Naive thymus-derived CD4-positive, alpha-beta T cell (primary cell): Measurements from ENCODE around the gene DNAJC13. TPM values are rescaled to one million over a fixed set of nuclear protein-coding genes. Genes with fewer than 3 reads are reported as not detected.
A peak's percentile ranks its signal among the peaks of the same experiment; 100 is the strongest.
"Not testable (repeated sequence)": the region's sequence is repeated elsewhere in the genome, so short reads cannot be mapped to it uniquely, and the experiment has no call there.

Source experiments
- ATAC-seq: fragments of 150-1000 bp; cut with Tn5 transposase; 2 replicates; pipeline ENCODE4 v1.10.0; 2021; ENCODE audit warnings: mild to moderate bottlenecking, moderate library complexity
- CTCF ChIA-PET: fragments of 350-600 bp; sonication (Branson Sonifier 250); formaldehyde crosslinking; loops from one replicate; lab custom pipeline; 2021; ENCODE audit warnings: antibody characterized with exemption; lab: Charles Lee
- POLR2A ChIA-PET: fragments of 350-600 bp; sonication (Branson Sonifier 250); formaldehyde crosslinking; loops from one replicate; lab custom pipeline; 2021; ENCODE audit warnings: antibody characterized with exemption, inconsistent platforms; lab: Charles Lee
- DNase-seq, 9 donors: peaks; one replicate each; pipeline versions ENCODE4 v3.0.0 to v3.0.0-alpha.2; 2020 to 2022; ENCODE audit warnings: mixed read lengths in 1 of 9
- H3K27ac ChIP-seq: one replicate; pipeline ENCODE4 v1.7.0; 2013; ENCODE audit warnings: mild to moderate bottlenecking, low read depth, low read length, moderate library complexity
- H3K27me3 ChIP-seq, 2 donors: one replicate each; pipeline ENCODE4 v1.7.0; 2013; ENCODE audit warnings: low read length in 2 of 2, mild to moderate bottlenecking in 2 of 2, moderate library complexity in 2 of 2; ENCODE audit not compliant: control insufficient read depth in 2 of 2, insufficient read depth in 2 of 2
- H3K36me3 ChIP-seq, 3 experiments: 1 replicate in 2 of 3; 2 replicates in 1 of 3; pipeline ENCODE4 v1.7.0; 2013; ENCODE audit warnings: low read length in 3 of 3, mild to moderate bottlenecking in 3 of 3, moderate library complexity in 1 of 3; ENCODE audit not compliant: insufficient read depth in 3 of 3, control insufficient read depth in 2 of 3
- H3K4me1 ChIP-seq, 2 donors: one replicate each; pipeline ENCODE4 v1.7.0; 2013; ENCODE audit warnings: low read length in 2 of 2, mild to moderate bottlenecking in 2 of 2, moderate library complexity in 1 of 2; ENCODE audit not compliant: control insufficient read depth in 2 of 2, insufficient read depth in 2 of 2
- H3K4me3 ChIP-seq: 2 replicates; pipeline ENCODE4 v1.7.0; 2013; ENCODE audit warnings: mild to moderate bottlenecking, low read length
- H3K9me3 ChIP-seq, 3 experiments: 1 replicate in 2 of 3; 2 replicates in 1 of 3; pipeline ENCODE4 v1.7.0; 2013; ENCODE audit warnings: low read length in 3 of 3; ENCODE audit not compliant: control insufficient read depth in 2 of 3
- H3K27ac Mint-ChIP-seq, 9 donors: one replicate each; pipeline ENCODE4 v1.8.0; 2020 to 2022; ENCODE audit warnings: mixed read lengths in 9 of 9, mild to moderate bottlenecking in 8 of 9, moderate library complexity in 5 of 9, inconsistent platforms in 2 of 9
- H3K27me3 Mint-ChIP-seq, 5 donors: one replicate each; pipeline ENCODE4 v1.8.0; 2021 to 2022; ENCODE audit warnings: mixed read lengths in 5 of 5, mild to moderate bottlenecking in 1 of 5
- H3K36me3 Mint-ChIP-seq, 5 donors: one replicate each; pipeline ENCODE4 v1.8.0; 2020 to 2022; ENCODE audit warnings: mixed read lengths in 5 of 5, mild to moderate bottlenecking in 3 of 5, inconsistent platforms in 1 of 5
- H3K4me1 Mint-ChIP-seq, 7 donors: one replicate each; pipeline ENCODE4 v1.8.0; 2020 to 2022; ENCODE audit warnings: mixed read lengths in 7 of 7, mild to moderate bottlenecking in 3 of 7, inconsistent platforms in 1 of 7
- H3K4me3 Mint-ChIP-seq, 10 donors: one replicate each; pipeline ENCODE4 v1.8.0; 2020 to 2022; ENCODE audit warnings: mild to moderate bottlenecking in 10 of 10, mixed read lengths in 10 of 10, moderate library complexity in 6 of 10, inconsistent platforms in 2 of 10
- H3K9me3 Mint-ChIP-seq, 11 donors: one replicate each; pipeline ENCODE4 v1.8.0; 2020 to 2022; ENCODE audit warnings: mixed read lengths in 11 of 11, mild to moderate bottlenecking in 4 of 11, inconsistent platforms in 1 of 11, moderate library complexity in 1 of 11
- intact Hi-C, 2 donors: fragments of 100-400 bp; cut with micrococcal nuclease; formaldehyde crosslinking; loops; one replicate each; pipeline ENCODE4 v1.15.1; 2023
- polyA plus RNA-seq, 2 donors: library from polyadenylated mRNA; unstranded; fragments of 300-500 nt; fragmentation: Illumina TruSeq; gene quantifications; one replicate each; pipeline ENCODE4 v1.2.3, GENCODE V29; 2021
- total RNA-seq, 6 experiments: library from RNA in 5 of 6; stranded (reverse) in 5 of 6; gene quantifications; 1 replicate in 5 of 6; 2 replicates in 1 of 6; pipeline ENCODE4 v1.2.3 and lab custom pipeline; 2021 to 2026

The DNAJC13 gene
- total and polyA plus RNA-seq, 7 experiments from 2014 or later: 10.3 to 41.5 (median 35.0) TPM

GRCh38 chr3:132555306-132556035 is 138.2 kb downstream of the DNAJC13 start:
- H3K27ac Mint-ChIP-seq: peak overlapping the region in 2 of 9 donors; percentile 5 to 68
- no peaks in the 10 kb centered on the region for H3K4me1 ChIP-seq
- H3K27ac ChIP-seq: no peak overlapping the region
- no peaks in the 10 kb centered on the region for H3K27me3 ChIP-seq
- H3K36me3 ChIP-seq: peaks cover 0 to 3% (median 0%) of the 10 kb centered on the region in 3 experiments
- H3K9me3 ChIP-seq: no peaks in the 10 kb centered on the region
- H3K4me1 Mint-ChIP-seq: peaks cover under 1 to 6% (median 6%) of the 10 kb centered on the region in 7 donors
- POLR2A ChIA-PET: no interaction called here
- intact Hi-C loops: no loop called here
- H3K4me3 ChIP-seq: no peak overlapping the region
- H3K4me3 Mint-ChIP-seq: no peak overlapping the region
- CTCF ChIA-PET: no interaction called here
- DNase-seq (no peak), ATAC-seq (no peak)
- no peaks in the 10 kb centered on the region for H3K9me3 Mint-ChIP-seq
- peaks cover 0 to 37% (median 3%) of the 10 kb centered on the region in 5 donors for H3K36me3 Mint-ChIP-seq
- H3K27me3 Mint-ChIP-seq: no peaks in the 10 kb centered on the region

DNA sequence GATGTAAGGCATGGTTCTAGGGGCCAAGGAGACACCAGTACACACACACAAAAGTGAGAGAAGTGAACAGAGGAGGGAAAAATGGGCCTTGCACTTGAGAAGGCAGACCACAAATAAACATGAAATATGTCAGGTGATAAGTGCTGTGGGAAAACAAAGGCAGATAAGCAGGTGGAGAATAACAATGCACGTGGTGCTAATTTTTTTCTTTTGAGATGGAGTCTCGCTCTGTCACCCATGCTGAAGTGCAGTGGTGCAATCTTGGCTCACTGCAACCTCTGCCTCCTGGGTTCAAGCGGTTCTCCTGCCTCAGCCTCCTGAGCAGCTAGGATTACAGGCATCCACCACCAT is 138.7 kb downstream of the DNAJC13 start:
- Mint-ChIP-seq H3K36me3 (peaks cover 0 to 42% (median 7%) of the 10 kb centered on the region in 5 donors), H3K27ac (peak overlapping the region in 1 of 9 donors; percentile 68)
- H3K27me3 Mint-ChIP-seq, H3K9me3 Mint-ChIP-seq, intact Hi-C loops, H3K27me3 ChIP-seq, POLR2A ChIA-PET, H3K4me3 ChIP-seq, DNase-seq, ATAC-seq, H3K4me1 Mint-ChIP-seq, H3K36me3 ChIP-seq, H3K4me1 ChIP-seq, H3K9me3 ChIP-seq, CTCF ChIA-PET, H3K27ac ChIP-seq, H3K4me3 Mint-ChIP-seq: not testable (repeated sequence)

GRCh38 chr3:132556508-132557159 is 139.3 kb downstream of the DNAJC13 start:
- POLR2A ChIA-PET: no interaction called here
- no peak for ATAC-seq
- intact Hi-C loops: no loop called here

DNA sequence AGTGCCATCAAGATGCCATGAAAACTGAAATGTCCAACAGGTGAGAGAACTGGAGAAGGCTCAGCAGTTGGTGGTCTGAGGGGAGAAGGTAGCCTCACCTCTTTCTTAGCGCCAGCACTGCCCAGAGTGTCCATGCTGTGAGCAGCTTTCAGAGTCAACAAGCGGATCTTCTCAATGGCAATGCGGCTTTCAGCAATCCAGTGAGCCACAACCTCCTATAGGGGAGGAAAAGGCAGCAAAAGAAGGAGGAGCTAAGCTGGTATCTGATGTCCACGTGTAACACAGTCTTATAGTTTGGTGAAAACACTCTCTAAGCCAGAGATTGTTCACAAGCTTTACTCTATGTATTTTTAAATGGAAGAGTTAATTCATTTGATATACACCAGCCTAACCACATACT is 143.7 kb downstream of the DNAJC13 start:
- Histone ChIP-seq H3K27ac (no peak overlapping the region), H3K36me3 (peaks cover 0 to 9% (median 0%) of the 10 kb centered on the region in 3 experiments), H3K4me1 (no peaks in the 10 kb centered on the region), H3K4me3 (no peak overlapping the region), H3K9me3 (no peaks in the 10 kb centered on the region), H3K27me3 (no peaks in the 10 kb centered on the region)
- no peak overlapping the region for H3K4me3 Mint-ChIP-seq
- ATAC-seq (no peak), DNase-seq (no peak)
- ChIA-PET CTCF (no interaction called here), POLR2A (no interaction called here)
- no peaks in the 10 kb centered on the region for H3K4me1 Mint-ChIP-seq
- intact Hi-C loops: no loop called here
- peaks cover 0 to 4% (median 0%) of the 10 kb centered on the region in 11 donors for H3K9me3 Mint-ChIP-seq
- peaks cover 10 to 73% (median 30%) of the 10 kb centered on the region in 5 donors for H3K36me3 Mint-ChIP-seq
- no peak overlapping the region for H3K27ac Mint-ChIP-seq
- H3K27me3 Mint-ChIP-seq: no peaks in the 10 kb centered on the region

More at GRCh38 chr3:132556508-132557159, 139.3 kb downstream of the DNAJC13 start:
- H3K9me3 Mint-ChIP-seq: no peaks in the 10 kb centered on the region
- H3K36me3 ChIP-seq: peaks cover 0 to 9% (median 0%) of the 10 kb centered on the region in 3 experiments
- H3K27me3 ChIP-seq: no peaks in the 10 kb centered on the region
- no peak overlapping the region for H3K27ac ChIP-seq
- peak overlapping the region in 1 of 9 donors; percentile 28 for H3K27ac Mint-ChIP-seq
- H3K27me3 Mint-ChIP-seq: no peaks in the 10 kb centered on the region
- no peaks in the 10 kb centered on the region for H3K4me1 ChIP-seq
- CTCF ChIA-PET: no interaction called here
- peaks cover 0 to 44% (median 7%) of the 10 kb centered on the region in 5 donors for H3K36me3 Mint-ChIP-seq
- no peaks in the 10 kb centered on the region for H3K9me3 ChIP-seq
- no peak overlapping the region for H3K4me3 ChIP-seq
- H3K4me1 Mint-ChIP-seq: no peaks in the 10 kb centered on the region
- no peak overlapping the region for H3K4me3 Mint-ChIP-seq
- DNase-seq: no peak

DNA sequence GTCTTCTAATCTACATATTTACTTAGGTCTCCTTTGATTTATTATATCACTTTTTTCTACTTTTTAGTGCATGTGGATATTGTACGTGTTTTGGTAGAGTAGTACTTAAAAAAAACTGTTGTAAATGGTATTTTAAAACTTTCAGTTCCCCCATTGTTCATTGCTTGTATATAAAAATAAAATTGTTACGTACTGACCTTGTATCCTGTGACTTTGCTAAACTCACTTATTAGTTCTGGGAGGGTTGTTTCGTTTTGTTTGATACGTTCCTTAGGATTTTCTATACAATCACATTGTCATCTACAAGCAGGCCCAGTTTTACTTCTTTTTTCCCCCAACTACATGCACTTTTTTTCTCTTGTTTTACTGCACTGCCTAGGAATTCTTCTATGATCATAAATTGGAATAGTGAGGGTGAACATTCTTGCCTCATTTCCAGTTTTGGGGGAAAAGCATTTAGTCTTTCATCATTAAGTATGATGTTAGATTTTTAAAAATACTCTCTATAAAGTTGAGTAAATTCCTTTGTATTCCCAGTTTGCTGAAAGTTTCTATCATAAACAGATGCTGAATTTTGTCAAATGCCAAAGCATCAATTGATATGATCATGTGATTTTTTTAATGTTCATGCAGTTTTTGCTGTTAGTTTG is 146.2 kb downstream of the DNAJC13 start:
- H3K4me1 Mint-ChIP-seq: no peaks in the 10 kb centered on the region
- CTCF ChIA-PET: no interaction called here
- DNase-seq (no peak), ATAC-seq (no peak)
- no peak overlapping the region for H3K4me3 Mint-ChIP-seq
- H3K36me3 ChIP-seq: peaks cover 0 to 9% (median 0%) of the 10 kb centered on the region in 3 experiments
- H3K27ac Mint-ChIP-seq: no peak overlapping the region
- H3K27me3 ChIP-seq: no peaks in the 10 kb centered on the region
- no peaks in the 10 kb centered on the region for H3K9me3 ChIP-seq
- H3K4me3 ChIP-seq: no peak overlapping the region
- H3K9me3 Mint-ChIP-seq: peaks cover 0 to 4% (median 0%) of the 10 kb centered on the region in 11 donors
- H3K4me1 ChIP-seq: no peaks in the 10 kb centered on the region
- intact Hi-C loops: no loop called here
- H3K27me3 Mint-ChIP-seq: no peaks in the 10 kb centered on the region
- POLR2A ChIA-PET: no interaction called here
- H3K27ac ChIP-seq: no peak overlapping the region
- H3K36me3 Mint-ChIP-seq: peaks cover 10 to 73% (median 30%) of the 10 kb centered on the region in 5 donors

- H3K36me3 Mint-ChIP-seq: peaks cover 13 to 70% (median 30%) of the 10 kb centered on the region in 5 donors
- Histone ChIP-seq H3K27me3 (no peaks in the 10 kb centered on the region), H3K27ac (no peak overlapping the region), H3K9me3 (no peaks in the 10 kb centered on the region), H3K4me3 (no peak overlapping the region), H3K36me3 (peaks cover 0 to 9% (median 0%) of the 10 kb centered on the region in 3 experiments), H3K4me1 (no peaks in the 10 kb centered on the region)
- peaks cover 0 to 4% (median 0%) of the 10 kb centered on the region in 11 donors for H3K9me3 Mint-ChIP-seq
- ChIA-PET POLR2A (no interaction called here), CTCF (no interaction called here)
- ATAC-seq (no peak), DNase-seq (no peak)
- H3K27me3 Mint-ChIP-seq: no peaks in the 10 kb centered on the region
- no peak overlapping the region for H3K27ac Mint-ChIP-seq
- peaks cover 0 to 1% (median 0%) of the 10 kb centered on the region in 7 donors for H3K4me1 Mint-ChIP-seq
- H3K4me3 Mint-ChIP-seq: no peak overlapping the region
- intact Hi-C loops: no loop called here
Observed at GRCh38 chr3:132564070-132564465, 146.8 kb downstream of the DNAJC13 start.
